Activated effector memory CD4-positive, alpha-beta T cell treated with Interleukin-2 at 50 U/mL for 16 hours (primary cell): ENCODE data around the gene PLCB4.
"Not testable (repeated sequence)": the region's sequence is repeated elsewhere in the genome, so short reads cannot be mapped to it uniquely, and the experiment has no call there.

ENCODE experiments used
- DNase-seq: peaks from one replicate; pipeline ENCODE4 v3.0.0-alpha.2; 2020

PLCB4 gene

GRCh38 chr20:9145142-9145541 lies 76.3 kb downstream of the PLCB4 start:
- no peak for DNase-seq

GRCh38 chr20:9146649-9147048 lies 77.8 kb downstream of the PLCB4 start:
- DNase-seq: no peak

GRCh38 chr20:9147547-9148024 lies 78.7 kb downstream of the PLCB4 start:
- DNase-seq: no peak

GRCh38 chr20:9148291-9148690 lies 79.4 kb downstream of the PLCB4 start:
- no peak for DNase-seq

GRCh38 chr20:9149087-9149486 lies 80.2 kb downstream of the PLCB4 start:
- no peak for DNase-seq

- DNase-seq: no peak
These were observed 80.9 kb downstream of the PLCB4 start for GRCh38 chr20:9149796-9150195.

GRCh38 chr20:9150679-9151078 lies 81.8 kb downstream of the PLCB4 start:
- no peak for DNase-seq

- not testable (repeated sequence) for DNase-seq
These were observed 83.3 kb downstream of the PLCB4 start for GRCh38 chr20:9152139-9152538.

GRCh38 chr20:9154464-9155024 lies 85.7 kb downstream of the PLCB4 start:
- DNase-seq: no peak

- no peak for DNase-seq
These were observed 87.8 kb downstream of the PLCB4 start for GRCh38 chr20:9156529-9157280.

GRCh38 chr20:9160331-9160730 lies 91.4 kb downstream of the PLCB4 start:
- DNase-seq: no peak

GRCh38 chr20:9160757-9161156 lies 91.9 kb downstream of the PLCB4 start:
- DNase-seq: no peak

GRCh38 chr20:9161311-9161710 lies 92.4 kb downstream of the PLCB4 start:
- no peak for DNase-seq

- DNase-seq: no peak
These were observed 94.4 kb downstream of the PLCB4 start for GRCh38 chr20:9163251-9163650.

- DNase-seq: no peak
These were observed 95.1 kb downstream of the PLCB4 start for GRCh38 chr20:9163995-9164394.

GRCh38 chr20:9165261-9165660 lies 96.4 kb downstream of the PLCB4 start:
- DNase-seq: no peak

GRCh38 chr20:9166153-9166780 lies 97.4 kb downstream of the PLCB4 start:
- no peak for DNase-seq

- DNase-seq: no peak
These were observed 100.5 kb downstream of the PLCB4 start for GRCh38 chr20:9169409-9169808.

GRCh38 chr20:9172851-9173250 lies 104.0 kb downstream of the PLCB4 start:
- no peak for DNase-seq

GRCh38 chr20:9177278-9177677 lies 108.4 kb downstream of the PLCB4 start:
- no peak for DNase-seq

GRCh38 chr20:9179193-9179802 lies 110.4 kb downstream of the PLCB4 start:
- DNase-seq: no peak

GRCh38 chr20:9179867-9180266 lies 111.0 kb downstream of the PLCB4 start:
- DNase-seq: no peak

GRCh38 chr20:9180481-9181257 lies 111.8 kb downstream of the PLCB4 start:
- no peak for DNase-seq
